Colonic mucosa (tissue), 4 donors: Measurements from ENCODE around the gene ITM2C. TPM values are rescaled to one million over a fixed set of nuclear protein-coding genes. Genes with fewer than 3 reads are reported as not detected.

Experiments used
- DNase-seq: peaks from one replicate; pipeline ENCODE4 v3.0.0-alpha.2; 2020
- H3K27ac ChIP-seq: fragments of 200-600 bp; one replicate; pipeline ENCODE4 v1.8.0; 2021
- H3K27me3 ChIP-seq: fragments of 200-600 bp; one replicate; pipeline ENCODE4 v1.8.0; 2021
- H3K36me3 ChIP-seq: fragments of 200-600 bp; one replicate; pipeline ENCODE4 v1.8.0; 2021
- H3K4me1 ChIP-seq: fragments of 200-600 bp; one replicate; pipeline ENCODE4 v1.8.0; 2021; ENCODE audit warnings: mild to moderate bottlenecking
- H3K4me3 ChIP-seq: fragments of 200-600 bp; one replicate; pipeline ENCODE4 v1.8.0; 2021
- H3K9ac ChIP-seq, 2 donors: one replicate each; pipeline ENCODE4 v1.7.0; 2013; ENCODE audit warnings: control low read depth in 2 of 2, low read depth in 2 of 2, low read length in 2 of 2
- H3K9me3 ChIP-seq: fragments of 200-600 bp; one replicate; pipeline ENCODE4 v1.8.0; 2021
- intact Hi-C: fragments of 100-400 bp; cut with DNase I; formaldehyde crosslinking; loops from one replicate; pipeline ENCODE4 v1.14.1; 2022
- total RNA-seq, 2 donors: library from RNA; stranded (reverse); fragmentation: NEBNext Ultra II Directional in 1 of 2; extraction: Animal tissue kit (Norgen Biotek cat#: 25700) in 1 of 2; gene quantifications; one replicate each; pipeline ENCODE4 v1.2.1, GENCODE V29; 2021
- TF ChIP-seq, protein P1 (sequence below): fragments of 200-600 bp; IDR thresholded peaks from one replicate; pipeline ENCODE4 v1.8.0; 2022; ENCODE audit warnings: antibody characterized with exemption, mild to moderate bottlenecking
- donor health status: healthy.
- donor health status: DM: no; HTN: no; CAD: no.
- donor health status: DM: no; HTN: no; CAD: no.

The ITM2C gene
- total RNA-seq, 2 donors from 2014 or later = 1,192 to 1,707 TPM

DNA sequence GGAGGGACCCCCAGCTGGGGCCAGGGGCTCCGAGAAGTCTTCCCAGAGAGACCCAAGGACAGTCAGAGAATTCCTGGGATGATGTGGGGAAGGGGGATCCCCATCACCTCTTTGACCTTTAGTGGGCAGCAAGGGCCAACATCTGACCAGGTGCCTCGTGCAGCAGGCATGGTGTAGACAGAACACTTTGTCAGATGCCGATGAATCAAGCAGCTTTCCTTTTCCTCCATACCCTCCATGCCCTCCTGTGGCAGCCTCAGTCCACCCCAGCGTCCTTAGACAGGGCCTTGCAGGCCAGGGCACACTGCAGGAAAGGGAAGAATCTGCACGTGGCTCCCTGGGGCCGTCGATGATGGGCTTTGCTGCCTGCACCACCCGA lies 34.0 kb downstream of the ITM2C start:
- peak; percentile 16 for DNase-seq
- intact Hi-C loops = no loop called here
- H3K27me3 ChIP-seq = no peaks in the 10 kb centered on the region
- peaks cover 8% of the 10 kb centered on the region for H3K4me1 ChIP-seq
- H3K36me3 ChIP-seq = no peaks in the 10 kb centered on the region
- H3K27ac ChIP-seq = no peak overlapping the region
- no peaks in the 10 kb centered on the region for H3K9me3 ChIP-seq
- no peak overlapping the region for H3K4me3 ChIP-seq
- TF ChIP-seq, protein P1, sequence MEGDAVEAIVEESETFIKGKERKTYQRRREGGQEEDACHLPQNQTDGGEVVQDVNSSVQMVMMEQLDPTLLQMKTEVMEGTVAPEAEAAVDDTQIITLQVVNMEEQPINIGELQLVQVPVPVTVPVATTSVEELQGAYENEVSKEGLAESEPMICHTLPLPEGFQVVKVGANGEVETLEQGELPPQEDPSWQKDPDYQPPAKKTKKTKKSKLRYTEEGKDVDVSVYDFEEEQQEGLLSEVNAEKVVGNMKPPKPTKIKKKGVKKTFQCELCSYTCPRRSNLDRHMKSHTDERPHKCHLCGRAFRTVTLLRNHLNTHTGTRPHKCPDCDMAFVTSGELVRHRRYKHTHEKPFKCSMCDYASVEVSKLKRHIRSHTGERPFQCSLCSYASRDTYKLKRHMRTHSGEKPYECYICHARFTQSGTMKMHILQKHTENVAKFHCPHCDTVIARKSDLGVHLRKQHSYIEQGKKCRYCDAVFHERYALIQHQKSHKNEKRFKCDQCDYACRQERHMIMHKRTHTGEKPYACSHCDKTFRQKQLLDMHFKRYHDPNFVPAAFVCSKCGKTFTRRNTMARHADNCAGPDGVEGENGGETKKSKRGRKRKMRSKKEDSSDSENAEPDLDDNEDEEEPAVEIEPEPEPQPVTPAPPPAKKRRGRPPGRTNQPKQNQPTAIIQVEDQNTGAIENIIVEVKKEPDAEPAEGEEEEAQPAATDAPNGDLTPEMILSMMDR = no peak
- no peak overlapping the region for H3K9ac ChIP-seq

- DNase-seq = peak; percentile 17
- Histone ChIP-seq H3K27ac (no peak overlapping the region), H3K27me3 (no peaks in the 10 kb centered on the region), H3K36me3 (no peaks in the 10 kb centered on the region), H3K9me3 (no peaks in the 10 kb centered on the region), H3K4me1 (peaks cover 8% of the 10 kb centered on the region), H3K9ac (no peak overlapping the region), H3K4me3 (no peak overlapping the region)
- TF ChIP-seq, protein P1 = no peak
- intact Hi-C loops = no loop called here
Observed at GRCh38 chr2:230899287-230899686, 34.5 kb downstream of the ITM2C start.

DNA sequence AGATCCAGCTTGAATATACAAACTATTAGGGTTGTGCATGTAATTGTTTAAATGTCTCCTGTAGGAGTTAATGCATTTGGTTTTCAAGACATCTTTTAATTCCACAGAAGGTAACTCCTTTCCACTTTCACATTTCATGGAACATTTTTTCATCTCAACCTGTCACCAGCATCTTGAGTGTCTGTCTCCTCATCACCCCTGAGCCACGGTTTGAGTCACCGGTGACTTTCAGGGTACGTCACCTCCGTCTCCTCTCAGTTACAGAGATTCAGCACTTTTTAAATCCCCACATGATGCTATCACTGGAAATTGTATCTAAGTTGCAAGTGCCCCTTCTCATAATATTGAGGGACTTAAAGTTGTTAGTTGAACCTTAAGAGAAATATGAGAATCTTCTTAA lies 35.0 kb downstream of the ITM2C start:
- intact Hi-C loops = no loop called here
- peaks cover 8% of the 10 kb centered on the region for H3K4me1 ChIP-seq
- no peak for DNase-seq
- H3K27me3 ChIP-seq = no peaks in the 10 kb centered on the region
- TF ChIP-seq, protein P1 = no peak
- no peak overlapping the region for H3K4me3 ChIP-seq
- H3K9ac ChIP-seq = no peak overlapping the region
- H3K9me3 ChIP-seq = no peaks in the 10 kb centered on the region
- no peaks in the 10 kb centered on the region for H3K36me3 ChIP-seq
- H3K27ac ChIP-seq = no peak overlapping the region

GRCh38 chr2:230900336-230900995 lies 35.7 kb downstream of the ITM2C start:
- Histone ChIP-seq H3K36me3 (no peaks in the 10 kb centered on the region), H3K4me1 (peaks cover 8% of the 10 kb centered on the region), H3K27ac (no peak overlapping the region), H3K27me3 (no peaks in the 10 kb centered on the region), H3K4me3 (no peak overlapping the region), H3K9ac (no peak overlapping the region), H3K9me3 (no peaks in the 10 kb centered on the region)
- DNase-seq = peak; percentile 13
- intact Hi-C loops = no loop called here
- TF ChIP-seq, protein P1 = no peak

DNA sequence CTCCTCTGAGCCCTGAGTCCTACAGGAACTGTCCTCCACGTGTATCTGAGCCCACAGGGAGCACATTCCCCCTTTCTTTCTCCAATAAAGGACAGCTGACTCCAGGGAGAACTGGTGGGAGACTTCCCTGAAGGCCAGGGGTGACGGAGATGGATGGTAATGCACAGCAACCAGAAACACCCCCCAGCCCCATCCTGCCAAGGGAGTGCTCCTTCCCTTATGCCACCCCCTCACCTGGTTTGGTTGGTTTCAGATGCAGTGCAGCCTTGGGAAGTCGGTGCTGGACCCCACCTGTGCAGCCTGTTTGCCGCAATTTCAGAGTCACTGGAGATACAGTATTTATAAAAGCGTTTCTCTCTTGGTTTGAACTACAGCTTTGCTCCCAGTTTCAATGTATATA lies 36.3 kb downstream of the ITM2C start:
- Histone ChIP-seq H3K27ac (no peak overlapping the region), H3K9ac (no peak overlapping the region), H3K4me3 (no peak overlapping the region), H3K36me3 (no peaks in the 10 kb centered on the region), H3K9me3 (no peaks in the 10 kb centered on the region), H3K27me3 (no peaks in the 10 kb centered on the region), H3K4me1 (peaks cover 6% of the 10 kb centered on the region)
- TF ChIP-seq, protein P1 = no peak
- intact Hi-C loops = no loop called here
- DNase-seq = peak; percentile 16
